GM18511 (cell line): Measurements from ENCODE around the gene EXOC4.
"Not testable (repeated sequence)": the region's sequence is repeated elsewhere in the genome, so short reads cannot be mapped to it uniquely, and the experiment has no call there.

Experiments
- ATAC-seq: cut with Tn5 transposase; IDR thresholded peaks from one replicate; pipeline ENCODE4 v1.9.1; 2021; ENCODE audit warnings: mild to moderate bottlenecking, moderate library complexity; ENCODE audit not compliant: unreplicated experiment

EXOC4 gene

GRCh38 chr7:133275008-133275407 lies 22.1 kb downstream of the EXOC4 start:
- no peak for ATAC-seq

DNA sequence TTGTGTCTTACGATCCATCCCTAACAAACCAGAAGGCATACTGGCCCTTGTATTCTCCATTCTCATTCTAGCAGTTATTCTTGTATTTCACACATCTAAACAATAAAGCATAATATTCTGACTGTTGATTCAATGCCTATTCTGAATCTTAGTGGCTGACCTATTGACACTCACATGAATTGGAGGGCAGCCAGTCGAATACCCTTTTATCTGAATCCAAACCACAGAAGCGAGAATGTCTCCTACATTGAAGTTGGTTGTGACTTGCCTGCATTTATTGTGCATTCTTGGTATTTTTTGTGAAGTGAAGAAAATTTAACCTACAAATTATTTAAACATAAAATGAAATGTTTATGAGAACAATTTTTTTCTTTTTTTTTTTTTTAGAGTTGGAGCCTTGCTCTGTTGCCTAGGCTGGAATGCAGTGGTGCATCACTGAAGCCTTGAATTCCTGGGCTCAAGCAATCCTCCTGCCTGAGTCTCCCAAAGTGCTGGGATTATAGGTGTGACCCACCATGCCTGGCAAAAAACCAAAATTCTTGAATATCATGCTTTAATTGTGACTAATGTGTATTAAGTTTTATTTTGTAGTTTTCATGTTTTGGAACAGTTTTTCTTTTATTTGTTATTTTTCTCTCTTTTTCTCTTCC lies 22.7 kb downstream of the EXOC4 start:
- no peak for ATAC-seq

DNA sequence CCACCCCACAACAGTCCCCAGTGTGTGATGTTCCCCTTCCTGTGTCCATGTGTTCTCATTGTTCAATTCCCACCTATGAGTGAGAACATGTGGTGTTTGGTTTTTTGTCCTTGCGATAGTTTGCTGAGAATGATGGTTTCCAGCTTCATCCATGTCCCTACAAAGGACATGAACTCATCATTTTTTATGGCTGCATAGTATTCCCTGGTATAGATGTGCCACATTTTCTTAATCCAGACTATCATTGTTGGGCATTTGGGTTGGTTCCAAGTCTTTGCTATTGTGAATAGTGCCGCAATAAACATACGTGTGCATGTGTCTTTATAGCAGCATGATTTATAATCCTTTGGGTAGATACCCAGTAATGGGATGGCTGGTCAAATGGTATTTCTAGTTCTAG lies 26.1 kb downstream of the EXOC4 start:
- ATAC-seq, result not testable (repeated sequence)

GRCh38 chr7:133282094-133282493 lies 29.2 kb downstream of the EXOC4 start:
- no peak for ATAC-seq

GRCh38 chr7:133284092-133284491 lies 31.2 kb downstream of the EXOC4 start:
- no peak for ATAC-seq

GRCh38 chr7:133288970-133289369 lies 36.1 kb downstream of the EXOC4 start:
- ATAC-seq, result no peak

DNA sequence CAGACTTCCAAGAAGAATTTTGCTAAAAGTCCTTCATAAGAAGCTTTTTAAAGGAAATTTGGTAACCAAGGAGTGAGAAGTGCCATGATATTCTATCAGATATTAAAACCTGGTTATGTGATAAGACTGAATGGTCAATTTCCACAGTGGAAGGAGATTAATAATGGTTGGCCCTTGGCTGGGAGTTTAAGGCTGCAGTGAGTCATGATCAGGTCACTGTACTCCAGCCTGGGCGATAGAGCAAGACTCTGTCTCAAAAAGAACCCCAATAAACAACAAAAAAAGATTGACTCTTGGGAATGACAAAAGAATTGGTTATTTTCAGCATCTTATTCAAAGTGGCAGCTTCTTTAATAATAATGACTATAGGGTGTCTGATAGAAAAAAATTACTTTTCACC lies 37.2 kb downstream of the EXOC4 start:
- no peak for ATAC-seq

DNA sequence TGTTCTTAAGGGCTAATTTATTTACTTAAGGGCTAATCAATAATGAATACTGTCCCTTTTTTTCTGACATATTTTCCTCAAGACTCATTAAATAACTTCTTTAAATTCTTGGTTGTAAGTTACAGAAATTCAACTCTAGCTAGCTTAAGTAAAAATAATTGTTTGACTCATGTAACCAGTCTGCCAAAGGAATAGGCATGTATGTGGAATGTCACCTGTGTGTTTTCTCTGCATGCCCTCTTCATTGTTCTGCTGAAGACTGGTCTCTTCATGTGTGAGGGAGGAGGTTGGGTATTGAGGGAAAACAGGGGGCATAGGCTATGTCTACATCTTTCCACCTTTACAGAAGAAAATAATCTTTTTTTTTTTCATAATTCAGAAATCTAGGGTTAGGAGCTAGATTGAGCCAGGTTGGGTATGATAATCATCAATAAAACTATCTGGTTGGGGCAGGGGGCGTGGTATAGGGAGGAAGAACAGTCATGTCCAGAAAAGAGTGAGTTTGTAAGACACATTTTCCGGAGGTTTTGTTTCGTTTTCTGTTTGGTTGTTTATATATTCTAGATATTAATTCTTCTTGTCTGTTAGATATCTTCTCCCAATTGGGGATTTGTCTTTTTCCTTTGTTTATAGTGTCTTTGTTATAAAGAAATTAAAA lies 37.9 kb downstream of the EXOC4 start:
- ATAC-seq, result no peak

DNA sequence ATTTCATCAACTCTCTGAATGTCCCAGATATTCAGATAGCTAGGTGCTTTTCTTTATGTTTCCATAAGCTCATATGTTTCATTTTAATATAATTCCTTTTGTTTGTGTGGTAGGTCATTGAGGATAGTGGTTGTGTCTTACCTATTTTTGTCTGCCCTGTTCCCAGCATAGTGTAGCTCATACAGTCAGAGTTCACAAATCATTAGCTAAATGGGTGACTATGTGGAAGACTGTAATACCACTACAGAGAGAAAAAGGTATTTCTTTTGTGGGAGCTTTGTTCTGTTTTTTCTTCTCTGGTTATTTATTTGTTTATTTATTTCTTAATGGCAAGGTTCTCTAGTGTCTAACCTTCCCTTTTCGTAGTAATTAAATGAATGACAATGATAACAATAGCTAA lies 39.8 kb downstream of the EXOC4 start:
- no peak for ATAC-seq

GRCh38 chr7:133293384-133294160 lies 40.7 kb downstream of the EXOC4 start:
- no peak for ATAC-seq

DNA sequence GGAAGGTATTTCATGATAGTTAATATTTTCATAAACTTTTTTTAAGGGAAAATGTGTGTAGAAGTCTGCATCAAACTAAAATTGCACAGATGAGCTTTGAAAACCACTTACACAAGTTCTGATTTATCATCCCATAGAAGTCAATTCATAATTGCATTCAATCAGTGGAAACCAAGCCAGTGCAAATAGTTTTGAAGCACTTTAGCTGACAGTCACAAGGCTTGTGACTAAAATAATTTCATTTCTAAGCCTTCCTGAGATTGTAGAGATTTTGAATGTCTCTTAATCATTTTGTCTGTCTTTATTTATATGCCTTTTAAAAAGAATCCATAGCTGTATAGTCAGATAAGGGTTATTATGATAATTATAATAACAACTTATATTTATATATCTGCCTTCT lies 41.4 kb downstream of the EXOC4 start:
- ATAC-seq, result no peak

- ATAC-seq, result no peak
Measured at GRCh38 chr7:133295484-133295883, 42.6 kb downstream of the EXOC4 start.

GRCh38 chr7:133297093-133297492 lies 44.2 kb downstream of the EXOC4 start:
- ATAC-seq, result no peak

DNA sequence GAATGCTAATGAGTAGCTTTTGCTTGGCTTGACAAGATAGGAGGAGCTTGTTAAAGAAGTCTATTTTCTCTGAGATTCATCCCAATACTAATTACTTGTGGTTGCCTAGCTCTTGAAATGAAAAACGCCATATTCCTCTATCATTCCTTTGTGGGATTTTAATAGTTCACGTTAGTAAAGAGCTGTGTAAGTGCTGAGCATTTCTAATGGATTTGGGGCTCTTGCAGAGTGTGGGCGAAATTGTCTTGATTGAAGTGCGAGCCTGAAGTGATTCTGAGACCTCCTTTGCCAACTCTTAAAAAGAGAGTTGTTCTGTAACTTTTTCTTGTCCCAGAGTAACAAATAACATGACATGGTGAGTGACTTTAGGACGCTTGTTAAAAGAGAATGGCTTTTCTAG lies 45.2 kb downstream of the EXOC4 start:
- ATAC-seq, result no peak

GRCh38 chr7:133299676-133300075 lies 46.8 kb downstream of the EXOC4 start:
- no peak for ATAC-seq

DNA sequence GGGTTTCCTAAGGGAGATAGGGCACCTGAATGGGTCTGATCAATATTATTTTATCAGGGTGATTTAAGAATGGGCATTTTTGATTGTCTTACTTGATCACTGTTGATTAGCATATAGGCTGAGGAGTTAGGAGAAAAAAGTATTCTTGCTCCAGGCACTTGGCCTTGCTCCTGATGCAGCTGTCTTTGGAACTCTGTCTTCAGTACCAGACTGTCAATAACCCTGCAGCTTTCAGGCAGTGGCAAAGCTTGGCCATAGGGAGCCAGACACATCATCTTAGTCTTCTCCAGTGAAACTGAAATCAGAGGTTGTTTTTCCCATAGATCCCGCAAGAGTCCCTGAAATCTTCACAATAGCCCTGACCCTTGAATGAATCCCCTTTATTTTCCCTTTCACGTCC lies 47.2 kb downstream of the EXOC4 start:
- no peak for ATAC-seq

GRCh38 chr7:133300811-133301210 lies 47.9 kb downstream of the EXOC4 start:
- ATAC-seq, result no peak

DNA sequence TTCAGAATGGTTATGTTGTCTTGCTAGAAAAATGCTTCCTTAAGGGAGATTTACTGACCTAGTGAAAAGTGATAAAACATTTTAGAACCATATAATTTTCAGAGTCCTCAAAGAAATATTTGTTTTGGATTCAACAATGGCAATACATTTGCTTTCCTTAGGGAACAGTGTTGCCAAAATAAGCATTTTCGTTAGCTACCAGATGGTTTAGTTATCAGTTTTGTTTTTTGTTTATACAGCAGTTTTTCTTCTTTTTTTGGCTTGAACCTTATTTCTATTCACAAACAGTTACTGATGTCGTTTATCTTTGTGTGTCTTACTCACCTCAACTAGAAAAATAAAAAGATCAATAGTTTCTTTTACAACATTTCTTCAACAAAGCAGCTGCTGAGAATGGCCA lies 48.6 kb downstream of the EXOC4 start:
- ATAC-seq, result no peak

GRCh38 chr7:133303372-133303771 lies 50.5 kb downstream of the EXOC4 start:
- ATAC-seq, result no peak

DNA sequence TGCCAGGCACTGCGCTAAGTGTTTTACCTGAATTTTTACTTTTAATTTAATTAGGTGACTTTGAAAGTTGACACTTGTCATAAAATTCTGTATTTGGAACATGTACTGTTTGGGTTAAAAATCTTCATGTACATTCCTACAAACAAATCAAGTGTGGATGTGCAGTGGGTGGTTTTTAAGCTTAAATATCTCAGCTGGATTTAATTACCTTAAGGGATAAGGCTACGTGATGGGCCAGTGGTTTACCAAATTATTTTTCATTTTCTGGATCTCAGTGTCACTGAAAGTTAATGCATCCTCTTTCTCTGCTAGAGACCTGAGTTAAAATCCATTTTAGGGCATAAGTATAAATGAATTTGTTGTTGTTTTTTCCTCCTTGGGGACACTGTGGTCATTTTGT lies 51.1 kb downstream of the EXOC4 start:
- no peak for ATAC-seq

DNA sequence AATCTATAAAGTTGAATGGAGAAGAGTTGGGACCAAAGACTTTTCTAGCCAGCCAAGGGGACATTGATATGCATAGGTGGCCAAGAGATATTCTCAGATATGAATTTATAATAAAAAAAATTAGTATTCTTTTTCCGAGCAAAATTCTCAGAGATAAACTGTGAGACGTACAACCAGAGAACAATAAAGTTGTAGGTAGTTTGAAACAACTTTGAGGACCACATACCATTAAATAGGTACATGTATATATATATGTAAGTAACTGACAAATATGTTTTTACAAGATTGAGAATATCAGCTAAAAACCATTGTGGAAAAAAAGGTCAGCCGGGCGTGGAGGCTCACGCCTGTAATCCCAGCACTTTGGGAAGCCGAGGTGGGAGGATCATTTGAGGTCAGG lies 56.5 kb downstream of the EXOC4 start:
- no peak for ATAC-seq

GRCh38 chr7:133310232-133310862 lies 57.5 kb downstream of the EXOC4 start:
- no peak for ATAC-seq
